GM12891 (cell line): ENCODE data around the gene BCORL1. TPM values are rescaled to one million over a fixed set of nuclear protein-coding genes. Genes with fewer than 3 reads are reported as not detected.

ENCODE experiments used
- DNase-seq: peaks from one replicate; pipeline ENCODE4 v3.0.0; 2011; ENCODE audit warnings: low spot score; ENCODE audit not compliant: insufficient read length
- FAIRE-seq: peaks from 2 replicates; lab custom pipeline; 2011; peaks lifted over from hg19 to GRCh38; lab: Jason Lieb, UNC
- PAX5 ChIP-seq: IDR thresholded peaks from 2 replicates; pipeline ENCODE4 v1.6.1; 2011; ENCODE audit warnings: low read length, moderate library complexity, mild to moderate bottlenecking; ENCODE audit not compliant: insufficient read depth, severe bottlenecking
- POLR2A ChIP-seq: IDR thresholded peaks from 2 replicates; pipeline ENCODE4 v1.6.1; 2011; ENCODE audit warnings: low read depth, low read length, control low read depth
- POLR2AphosphoS5 ChIP-seq: IDR thresholded peaks from 2 replicates; pipeline ENCODE4 v1.6.1; 2011; ENCODE audit warnings: low read depth, low read length, control low read depth
- POU2F2 ChIP-seq: IDR thresholded peaks from 2 replicates; pipeline ENCODE4 v1.6.1; 2011; ENCODE audit warnings: low read depth, mild to moderate bottlenecking, control low read depth, low read length, moderate library complexity
- SPI1 ChIP-seq: IDR thresholded peaks from 2 replicates; pipeline ENCODE4 v1.6.1; 2011; ENCODE audit warnings: low read depth, low read length, control low read depth
- TAF1 ChIP-seq: IDR thresholded peaks from 2 replicates; pipeline ENCODE4 v1.6.1; 2011; ENCODE audit warnings: low read depth, low read length, control low read depth
- polyA plus RNA-seq: library from polyadenylated mRNA; unstranded; fragments of >200 nt; gene quantifications from one replicate; pipeline ENCODE4 v1.2.1, GENCODE V29; 2012; ENCODE audit warnings: low read depth, missing spikeins, inconsistent platforms; ENCODE audit not compliant: missing spikeins

BCORL1 gene, protein sequence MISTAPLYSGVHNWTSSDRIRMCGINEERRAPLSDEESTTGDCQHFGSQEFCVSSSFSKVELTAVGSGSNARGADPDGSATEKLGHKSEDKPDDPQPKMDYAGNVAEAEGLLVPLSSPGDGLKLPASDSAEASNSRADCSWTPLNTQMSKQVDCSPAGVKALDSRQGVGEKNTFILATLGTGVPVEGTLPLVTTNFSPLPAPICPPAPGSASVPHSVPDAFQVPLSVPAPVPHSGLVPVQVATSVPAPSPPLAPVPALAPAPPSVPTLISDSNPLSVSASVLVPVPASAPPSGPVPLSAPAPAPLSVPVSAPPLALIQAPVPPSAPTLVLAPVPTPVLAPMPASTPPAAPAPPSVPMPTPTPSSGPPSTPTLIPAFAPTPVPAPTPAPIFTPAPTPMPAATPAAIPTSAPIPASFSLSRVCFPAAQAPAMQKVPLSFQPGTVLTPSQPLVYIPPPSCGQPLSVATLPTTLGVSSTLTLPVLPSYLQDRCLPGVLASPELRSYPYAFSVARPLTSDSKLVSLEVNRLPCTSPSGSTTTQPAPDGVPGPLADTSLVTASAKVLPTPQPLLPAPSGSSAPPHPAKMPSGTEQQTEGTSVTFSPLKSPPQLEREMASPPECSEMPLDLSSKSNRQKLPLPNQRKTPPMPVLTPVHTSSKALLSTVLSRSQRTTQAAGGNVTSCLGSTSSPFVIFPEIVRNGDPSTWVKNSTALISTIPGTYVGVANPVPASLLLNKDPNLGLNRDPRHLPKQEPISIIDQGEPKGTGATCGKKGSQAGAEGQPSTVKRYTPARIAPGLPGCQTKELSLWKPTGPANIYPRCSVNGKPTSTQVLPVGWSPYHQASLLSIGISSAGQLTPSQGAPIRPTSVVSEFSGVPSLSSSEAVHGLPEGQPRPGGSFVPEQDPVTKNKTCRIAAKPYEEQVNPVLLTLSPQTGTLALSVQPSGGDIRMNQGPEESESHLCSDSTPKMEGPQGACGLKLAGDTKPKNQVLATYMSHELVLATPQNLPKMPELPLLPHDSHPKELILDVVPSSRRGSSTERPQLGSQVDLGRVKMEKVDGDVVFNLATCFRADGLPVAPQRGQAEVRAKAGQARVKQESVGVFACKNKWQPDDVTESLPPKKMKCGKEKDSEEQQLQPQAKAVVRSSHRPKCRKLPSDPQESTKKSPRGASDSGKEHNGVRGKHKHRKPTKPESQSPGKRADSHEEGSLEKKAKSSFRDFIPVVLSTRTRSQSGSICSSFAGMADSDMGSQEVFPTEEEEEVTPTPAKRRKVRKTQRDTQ (N-terminal part only)
- polyA plus RNA-seq: 1.8 TPM

DNA sequence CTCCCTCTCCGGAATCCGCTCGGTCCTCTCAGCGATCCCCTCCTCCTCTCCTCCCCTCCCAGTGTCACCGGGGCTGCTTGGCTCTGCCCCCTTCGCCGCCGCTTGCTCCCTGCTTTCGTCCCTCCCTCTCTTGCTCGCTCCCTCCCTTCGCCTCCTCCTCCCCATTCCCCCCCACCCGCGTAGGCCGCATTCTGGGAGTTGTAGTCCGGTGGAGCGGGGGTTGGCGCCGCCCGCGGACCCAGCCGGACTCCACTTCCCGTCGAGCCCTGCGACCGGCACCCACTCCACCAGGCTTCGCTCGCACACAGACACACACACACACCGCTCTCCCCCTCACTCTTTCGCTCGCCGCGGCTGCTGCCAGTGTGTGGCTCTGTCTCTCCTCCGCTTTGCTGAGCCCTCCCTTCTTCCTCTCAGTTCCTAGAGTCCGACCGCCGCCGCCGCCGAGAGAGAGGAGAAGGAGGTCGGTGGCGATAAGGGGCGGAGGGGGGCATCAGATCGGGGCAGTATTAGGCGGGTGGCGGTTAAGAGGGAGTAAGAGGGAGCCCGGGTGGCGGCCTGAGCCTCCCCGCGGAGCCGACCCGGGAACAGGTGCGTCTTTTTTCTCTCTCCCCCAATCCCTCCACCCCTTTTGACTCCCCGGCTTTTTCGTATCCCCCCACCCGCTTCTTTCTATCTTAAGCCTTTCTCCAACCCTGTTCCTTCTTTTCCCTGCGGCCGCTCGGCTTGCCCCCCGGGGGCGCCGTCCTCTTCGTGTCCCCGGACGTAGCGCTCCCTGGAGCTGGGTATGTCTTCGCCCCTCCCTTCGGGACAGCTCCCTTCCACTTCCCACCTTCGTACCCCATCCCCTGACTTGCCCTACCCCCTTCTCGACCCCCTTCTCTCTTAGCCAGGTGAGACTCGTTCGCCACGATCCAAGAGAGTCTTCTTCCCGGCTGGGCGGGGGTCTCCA, at the start of gene BCORL1:
Gene BCORL1 (plus strand): TSS at position 336 of the 952 bp plus-strand sequence. CDS start 22,597 bp downstream, outside the sequence.
- TF ChIP-seq POU2F2 (no peak), POLR2AphosphoS5 (peak; percentile 79), POLR2A (peak; percentile 86), TAF1 (peak; percentile 80), SPI1 (0 out of 2 replicates have a peak, but pooled peaks have one; percentile 32)
- FAIRE-seq (peak; percentile 100), DNase-seq (peak; percentile 86)

DNA sequence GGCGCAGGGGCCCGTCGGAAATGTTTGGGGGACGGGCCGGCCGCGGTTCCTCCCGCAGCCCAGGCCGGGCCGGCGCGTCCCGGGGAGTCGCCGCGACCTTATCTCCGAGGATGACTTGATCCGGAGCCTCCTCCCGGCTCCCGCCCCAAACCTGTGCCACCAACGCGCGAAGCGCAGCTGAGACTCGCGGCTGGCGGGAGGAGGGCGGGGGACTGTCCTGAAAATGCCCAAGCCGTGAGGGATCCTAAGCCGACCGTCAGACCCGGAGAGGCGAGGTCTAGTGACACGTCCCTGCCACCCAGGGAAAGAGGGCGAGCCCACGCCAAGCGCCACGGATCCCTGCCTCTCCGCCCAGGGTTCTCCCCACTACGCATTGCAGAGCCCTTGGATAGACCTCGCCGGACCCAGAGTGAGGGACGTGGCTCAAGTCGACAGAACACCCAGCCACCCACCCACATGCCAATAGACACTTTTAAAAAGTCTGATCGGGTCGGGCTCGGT, 49.6 kb upstream of the BCORL1 start:
- TF ChIP-seq PAX5 (no peak), POLR2AphosphoS5 (no peak), SPI1 (no peak), POU2F2 (no peak), TAF1 (no peak), POLR2A (no peak)
- FAIRE-seq: no peak

DNA sequence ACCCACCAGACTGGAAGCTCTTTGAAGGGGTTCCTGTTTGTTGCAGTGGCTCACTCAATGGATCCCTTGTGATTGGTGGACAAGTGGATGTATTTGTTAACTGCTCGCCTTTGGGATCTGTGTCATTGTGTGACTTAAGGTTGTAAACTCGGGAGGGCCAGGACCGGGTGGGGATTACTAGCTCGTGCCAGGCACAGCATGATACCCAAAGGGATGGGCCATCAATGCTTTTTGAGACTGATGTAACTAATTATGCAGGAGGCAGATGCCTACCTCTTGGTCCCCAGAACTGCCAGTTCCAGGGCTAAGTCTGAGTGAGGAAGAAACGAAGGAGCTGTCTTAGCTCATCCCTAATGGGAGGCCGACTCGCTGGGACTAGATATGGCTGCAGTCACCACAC, 48.7 kb upstream of the BCORL1 start:
- TF ChIP-seq SPI1 (no peak), POU2F2 (no peak), TAF1 (no peak), POLR2A (no peak), POLR2AphosphoS5 (no peak), PAX5 (no peak)
- DNase-seq: no peak
- peak; percentile 50 for FAIRE-seq

More for the DNA sequence above, 49.6 kb upstream of the BCORL1 start:
- no peak for DNase-seq

DNA sequence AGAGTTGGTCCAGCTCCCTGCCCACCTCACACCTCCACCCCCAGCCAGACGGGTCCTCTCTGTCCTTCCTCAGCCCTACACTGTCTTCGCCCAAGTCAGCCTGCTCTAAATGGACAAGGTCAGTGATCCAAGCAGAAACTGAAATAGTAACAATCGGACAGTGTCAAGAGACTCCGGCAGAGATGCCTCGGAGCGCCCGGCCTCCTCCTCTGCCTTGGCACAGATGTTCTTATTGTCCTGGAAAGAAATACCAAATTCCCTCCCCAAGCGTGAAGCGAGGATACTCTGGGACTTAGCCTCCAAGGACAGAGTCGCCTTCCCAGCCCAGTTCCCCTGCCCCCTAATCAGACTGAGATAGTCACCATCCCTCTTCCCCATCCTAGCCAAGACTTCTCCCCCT, 48.0 kb upstream of the BCORL1 start:
- FAIRE-seq (no peak), DNase-seq (no peak)
- no peak for TF ChIP-seq PAX5
- TF ChIP-seq SPI1: no peak
- no peak for TF ChIP-seq POLR2AphosphoS5
- no peak for TF ChIP-seq POU2F2
- no peak for TF ChIP-seq POLR2A
- no peak for TF ChIP-seq TAF1

DNA sequence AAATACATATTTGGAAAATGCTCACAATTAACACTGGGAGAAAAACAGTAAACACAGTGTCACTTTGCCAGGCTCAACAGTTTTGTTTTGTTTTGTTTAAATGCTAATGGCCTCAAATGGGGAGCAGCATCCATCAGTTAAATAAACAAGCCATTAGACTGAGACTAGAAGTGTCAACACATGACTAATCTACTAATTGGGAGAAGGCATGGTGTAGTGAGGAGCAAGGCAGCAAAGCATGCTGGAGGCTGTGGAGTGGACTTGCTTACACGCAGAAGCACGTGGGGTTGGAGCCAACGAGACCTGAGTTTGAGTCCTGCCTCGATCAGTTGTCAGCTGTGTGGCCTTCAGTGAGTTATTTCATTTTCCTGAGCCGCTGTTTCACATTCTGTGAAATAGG, 47.5 kb upstream of the BCORL1 start:
- DNase-seq: no peak

DNA sequence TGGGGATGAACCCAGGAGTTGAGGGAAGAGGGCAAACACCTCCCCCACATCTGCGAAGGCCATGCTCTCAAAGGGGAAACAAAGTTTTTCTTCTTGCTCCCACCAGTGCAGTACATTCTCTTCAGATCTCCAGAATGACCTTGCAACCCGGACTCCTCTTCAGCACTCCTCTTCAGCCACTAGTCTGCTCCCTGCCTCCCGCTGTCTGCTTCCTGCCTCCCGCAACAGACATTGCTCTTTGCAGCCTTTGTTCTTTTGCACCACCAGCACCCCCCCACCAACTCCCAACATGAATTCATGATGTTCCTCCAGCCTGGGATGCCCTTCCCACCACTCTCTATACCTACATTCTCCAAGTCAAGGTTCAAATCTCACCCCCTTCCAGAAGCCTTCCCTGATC, 44.4 kb upstream of the BCORL1 start:
- FAIRE-seq: no peak
- no peak for DNase-seq
- TF ChIP-seq TAF1: no peak
- no peak for TF ChIP-seq POLR2A
- no peak for TF ChIP-seq SPI1
- no peak for TF ChIP-seq POU2F2
- no peak for TF ChIP-seq PAX5
- no peak for TF ChIP-seq POLR2AphosphoS5

More for the DNA sequence above, 47.5 kb upstream of the BCORL1 start:
- TF ChIP-seq POLR2A (no peak), PAX5 (no peak), SPI1 (no peak), TAF1 (no peak), POLR2AphosphoS5 (no peak), POU2F2 (no peak)
- no peak for FAIRE-seq

DNA sequence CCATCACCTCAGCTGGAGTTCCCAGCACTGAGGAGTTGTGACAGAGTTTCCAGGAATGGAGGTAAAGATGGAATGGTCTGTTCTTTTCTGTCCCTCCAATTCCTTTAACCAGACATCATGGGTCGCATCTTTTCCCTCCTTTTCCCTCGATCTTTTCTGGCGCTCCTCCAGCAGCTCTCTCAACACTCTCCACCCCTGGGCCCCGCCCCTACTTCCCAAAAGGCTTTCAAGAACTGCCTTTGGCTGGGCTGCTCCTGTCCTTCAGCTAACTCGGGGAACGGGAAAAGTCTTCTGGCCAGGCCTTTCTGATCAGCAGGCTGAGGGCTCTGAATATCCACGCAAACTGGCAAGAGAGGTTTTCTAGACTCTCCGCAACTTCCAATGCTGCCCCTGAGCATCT, 42.4 kb upstream of the BCORL1 start:
- DNase-seq (no peak), FAIRE-seq (no peak)
- TF ChIP-seq POLR2AphosphoS5: no peak
- TF ChIP-seq TAF1: no peak
- TF ChIP-seq PAX5: no peak
- TF ChIP-seq SPI1: no peak
- no peak for TF ChIP-seq POLR2A
- TF ChIP-seq POU2F2: no peak

DNA sequence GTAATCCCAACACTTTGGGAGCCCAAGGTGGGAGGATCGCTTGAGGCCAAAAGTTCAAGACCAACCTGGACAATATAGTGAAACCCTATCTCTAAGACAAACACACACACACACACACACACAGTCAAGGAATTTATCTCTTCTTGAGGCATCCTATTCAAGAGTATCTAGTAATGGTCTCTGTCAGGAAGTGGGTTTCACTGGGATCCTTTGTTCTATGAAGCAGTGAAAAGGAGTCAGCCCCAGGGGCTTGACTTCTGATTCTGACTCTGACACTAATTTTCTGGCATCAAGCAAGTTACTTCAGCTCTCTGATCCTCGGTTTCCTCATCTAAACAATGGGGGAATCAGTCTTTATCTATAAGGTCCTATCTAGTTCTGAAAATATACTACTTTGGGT, 41.7 kb upstream of the BCORL1 start:
- FAIRE-seq: no peak
- no peak for DNase-seq

More for the DNA sequence above, 41.7 kb upstream of the BCORL1 start:
- TF ChIP-seq POU2F2 (no peak), POLR2AphosphoS5 (no peak), POLR2A (no peak), SPI1 (no peak), TAF1 (no peak), PAX5 (no peak)
